Measurements from ENCODE around the gene LHB. TPM values are rescaled to one million over a fixed set of nuclear protein-coding genes. Genes with fewer than 3 reads are reported as not detected.
"Not testable (repeated sequence)": the region's sequence is repeated elsewhere in the genome, so short reads cannot be mapped to it uniquely, and the experiment has no call there.

LHB gene
- total and polyA plus RNA-seq, 3 donors from 2014 or later: 4.4 to 13.9 (median 5.5) TPM

GRCh38 chr19:49022116-49022515 lies 5.2 kb upstream of the LHB start:
- Histone ChIP-seq H3K4me3 (no peak overlapping the region), H3K9me3 (no peaks in the 10 kb centered on the region), H3K36me3 (ENCODE audit: low read depth, missing control alignments) (no peaks in the 10 kb centered on the region), H3K27me3 (no peaks in the 10 kb centered on the region), H3K27ac (no peak overlapping the region), H3K4me1 (peaks cover 16% of the 10 kb centered on the region)
- no peak for TF ChIP-seq POLR2A (IDR thresholded peaks at IDR 0.05)
- TF ChIP-seq, protein P1, sequence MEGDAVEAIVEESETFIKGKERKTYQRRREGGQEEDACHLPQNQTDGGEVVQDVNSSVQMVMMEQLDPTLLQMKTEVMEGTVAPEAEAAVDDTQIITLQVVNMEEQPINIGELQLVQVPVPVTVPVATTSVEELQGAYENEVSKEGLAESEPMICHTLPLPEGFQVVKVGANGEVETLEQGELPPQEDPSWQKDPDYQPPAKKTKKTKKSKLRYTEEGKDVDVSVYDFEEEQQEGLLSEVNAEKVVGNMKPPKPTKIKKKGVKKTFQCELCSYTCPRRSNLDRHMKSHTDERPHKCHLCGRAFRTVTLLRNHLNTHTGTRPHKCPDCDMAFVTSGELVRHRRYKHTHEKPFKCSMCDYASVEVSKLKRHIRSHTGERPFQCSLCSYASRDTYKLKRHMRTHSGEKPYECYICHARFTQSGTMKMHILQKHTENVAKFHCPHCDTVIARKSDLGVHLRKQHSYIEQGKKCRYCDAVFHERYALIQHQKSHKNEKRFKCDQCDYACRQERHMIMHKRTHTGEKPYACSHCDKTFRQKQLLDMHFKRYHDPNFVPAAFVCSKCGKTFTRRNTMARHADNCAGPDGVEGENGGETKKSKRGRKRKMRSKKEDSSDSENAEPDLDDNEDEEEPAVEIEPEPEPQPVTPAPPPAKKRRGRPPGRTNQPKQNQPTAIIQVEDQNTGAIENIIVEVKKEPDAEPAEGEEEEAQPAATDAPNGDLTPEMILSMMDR (IDR thresholded peaks at IDR 0.05): no peak
- DNase-seq: no peak
- 90 to 94% methylated on average over 9 of the region's 9 CpGs for WGBS, 2 donors
- intact Hi-C loops (cut with DNase I; ENCODE audit: low total_unique reads): no loop called here

- no peak overlapping the region for H3K4me3 ChIP-seq
- no peak overlapping the region for H3K27ac ChIP-seq
- H3K9me3 ChIP-seq: no peaks in the 10 kb centered on the region
- H3K4me1 ChIP-seq: peaks cover 16% of the 10 kb centered on the region
- no peak for DNase-seq
- no peaks in the 10 kb centered on the region for H3K27me3 ChIP-seq
- no peak for TF ChIP-seq POLR2A (IDR thresholded peaks at IDR 0.05)
- TF ChIP-seq, protein P1 (IDR thresholded peaks at IDR 0.05): no peak
- intact Hi-C loops (cut with DNase I; ENCODE audit: low total_unique reads): no loop called here
- WGBS, 2 donors: 49 to 52% methylated on average over 16 of the region's 16 CpGs
- no peaks in the 10 kb centered on the region for H3K36me3 ChIP-seq (ENCODE audit: low read depth, missing control alignments)
Measured at GRCh38 chr19:49020931-49021895, 4.3 kb upstream of the LHB start.

GRCh38 chr19:49020342-49020741 lies 3.5 kb upstream of the LHB start:
- TF ChIP-seq, protein P1 (IDR thresholded peaks at IDR 0.05): no peak
- TF ChIP-seq POLR2A (IDR thresholded peaks at IDR 0.05): no peak
- 44 to 49% methylated on average over 11 of the region's 11 CpGs for WGBS, 2 donors

DNA sequence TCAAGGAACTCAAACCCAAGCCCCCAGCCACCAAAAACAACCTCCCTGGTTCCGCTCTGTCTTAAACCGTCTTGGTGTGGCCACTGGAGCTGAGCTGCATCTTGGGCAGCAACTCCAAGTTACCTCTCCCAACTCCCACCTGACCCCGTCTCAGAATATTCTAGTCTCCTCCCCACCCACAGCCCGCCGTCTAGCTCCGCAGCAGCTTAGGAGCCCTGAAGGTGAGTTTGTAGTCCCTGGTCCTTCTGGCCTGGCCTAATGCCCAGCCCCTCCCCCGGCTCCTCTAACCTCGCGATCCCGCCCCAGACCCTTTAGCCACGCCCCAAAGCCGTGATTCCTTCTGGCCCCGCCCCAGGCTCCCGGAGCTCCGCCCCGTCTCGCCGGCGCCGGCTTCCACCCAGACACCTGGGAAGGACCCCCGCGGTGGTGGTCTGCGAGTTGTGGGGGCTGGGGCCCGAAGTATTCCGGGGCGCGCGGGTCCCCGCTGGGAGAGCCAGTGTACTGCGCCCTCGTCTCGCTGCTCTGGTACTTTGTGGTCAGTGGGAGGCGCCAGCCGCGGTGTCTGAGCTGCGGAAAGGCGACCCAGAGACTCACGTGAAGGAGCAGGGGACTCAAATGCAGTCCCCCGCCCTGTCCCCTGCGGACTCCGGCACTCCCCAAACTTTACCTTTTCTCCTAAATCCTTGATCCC lies 2.5 kb upstream of the LHB start:
- Histone ChIP-seq H3K9me3 (no peaks in the 10 kb centered on the region), H3K4me3 (peak overlapping the region; percentile 31 to 59), H3K36me3 (ENCODE audit: low read depth, missing control alignments) (no peaks in the 10 kb centered on the region), H3K27me3 (no peaks in the 10 kb centered on the region), H3K27ac (no peak overlapping the region), H3K4me1 (peaks cover 16% of the 10 kb centered on the region)
- WGBS, 2 donors: 12 to 16% methylated on average over 34 to 39 of the region's 41 CpGs
- DNase-seq: peak; percentile 66
- TF ChIP-seq, protein P1 (IDR thresholded peaks at IDR 0.05): no peak
- no peak for TF ChIP-seq POLR2A (IDR thresholded peaks at IDR 0.05)
- intact Hi-C loops (cut with DNase I; ENCODE audit: low total_unique reads): no loop called here

More at GRCh38 chr19:49020342-49020741, 3.5 kb upstream of the LHB start:
- Histone ChIP-seq H3K4me3 (no peak overlapping the region), H3K27me3 (no peaks in the 10 kb centered on the region), H3K36me3 (ENCODE audit: low read depth, missing control alignments) (no peaks in the 10 kb centered on the region), H3K27ac (no peak overlapping the region), H3K4me1 (peaks cover 16% of the 10 kb centered on the region), H3K9me3 (no peaks in the 10 kb centered on the region)
- DNase-seq: peak; percentile 38
- intact Hi-C loops (cut with DNase I; ENCODE audit: low total_unique reads): no loop called here

DNA sequence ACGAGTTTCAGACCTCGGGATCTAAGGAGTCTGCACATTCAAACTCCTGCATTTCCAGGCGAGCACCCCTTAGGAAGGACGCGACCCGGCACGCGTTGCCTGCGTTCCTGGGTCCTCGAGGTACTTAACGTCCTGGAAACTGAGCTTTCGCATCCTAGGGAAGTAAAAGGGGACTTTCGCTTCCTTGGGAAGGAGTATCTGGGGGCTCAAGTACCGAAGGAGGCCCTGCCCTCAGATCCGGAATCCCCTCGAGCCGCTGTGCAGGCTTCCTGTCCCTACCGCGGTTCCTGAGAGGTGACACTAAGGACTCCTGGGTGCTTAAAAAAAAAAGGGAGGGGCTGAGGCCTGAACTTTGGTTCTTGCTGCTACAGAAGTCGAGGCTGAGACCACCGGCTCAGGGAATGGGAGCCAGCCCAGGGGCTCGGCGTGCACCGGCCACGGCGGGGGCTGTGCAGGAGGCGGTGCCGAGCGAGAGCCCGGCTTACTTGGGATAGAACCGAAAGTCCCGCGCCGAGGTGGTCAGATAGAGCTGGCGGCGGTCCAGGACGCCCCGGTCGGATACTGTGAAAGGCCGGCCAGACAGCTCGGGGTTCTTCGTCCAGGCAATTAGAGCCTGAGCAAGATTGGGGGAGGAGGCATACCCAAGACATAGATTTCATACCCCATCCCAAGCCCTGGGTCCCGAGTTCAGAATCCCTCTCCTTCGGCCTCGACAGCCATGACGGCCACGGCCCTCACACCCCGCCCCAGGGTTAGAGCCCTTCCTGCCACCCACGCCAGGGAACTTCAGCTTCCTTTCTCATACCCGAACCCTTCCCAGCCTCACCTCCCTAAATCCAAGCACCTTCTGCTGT lies 1.7 kb upstream of the LHB start:
- WGBS, 2 donors: 4 to 5% methylated on average over 26 to 50 of the region's 50 CpGs
- H3K36me3 ChIP-seq (ENCODE audit: low read depth, missing control alignments); H3K27me3 ChIP-seq; H3K27ac ChIP-seq; DNase-seq; intact Hi-C loops (cut with DNase I; ENCODE audit: low total_unique reads); H3K9me3 ChIP-seq: not testable (repeated sequence)
- peak overlapping the region; percentile 31 to 59 for H3K4me3 ChIP-seq
- H3K4me1 ChIP-seq: peaks cover 16% of the 10 kb centered on the region

All from testis (tissue), 3 donors.